ENCODE results near the gene COBL. TPM values are rescaled to one million over a fixed set of nuclear protein-coding genes. Genes with fewer than 3 reads are reported as not detected.

COBL gene
- total and polyA plus RNA-seq, 9 of the 15 experiments (the other 6 are each of a cell fraction or from before 2014, with no cell fraction given) = 0.01 to 2.4 (median 0.09) TPM; not detected in 3

DNA sequence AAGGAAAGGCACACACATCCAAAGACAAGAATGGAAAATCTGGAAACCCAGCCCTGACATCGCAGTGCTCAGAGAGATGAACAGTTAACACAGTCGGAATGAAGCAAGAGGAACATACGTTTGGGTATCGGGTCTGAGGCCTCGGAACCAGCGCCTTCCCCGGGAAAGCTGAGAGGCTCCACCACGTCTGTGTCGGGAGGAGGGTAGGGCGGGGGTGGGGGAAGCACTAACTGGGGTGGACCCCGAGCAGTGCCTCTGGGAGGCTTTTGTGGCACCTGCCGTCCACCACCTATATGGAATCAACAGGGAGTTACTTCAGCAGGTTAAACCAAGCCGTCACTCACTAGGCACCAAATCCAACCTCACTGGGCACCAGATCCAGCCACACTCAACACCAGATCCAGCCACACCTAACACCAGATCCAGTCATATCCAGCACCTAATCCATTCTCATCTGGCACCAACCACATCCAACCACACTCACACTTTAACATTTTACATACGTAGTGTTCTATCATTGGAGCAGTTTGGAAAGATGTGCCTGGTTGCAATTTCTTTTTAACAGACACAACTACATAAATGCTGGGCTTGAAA, 233.6 kb downstream of the COBL start:
- FAIRE-seq (no peak), ATAC-seq (no peak), DNase-seq (ENCODE audit: extremely low read depth in 1 of 4, low spot score in 3 of 4) (no peak)
- no peak for TF ChIP-seq TEAD1 (CRISPR knock-in tag; IDR thresholded peaks at IDR 0.05)
- no peak for TF ChIP-seq NR4A1 (CRISPR knock-in tag; IDR thresholded peaks at IDR 0.05)
- TF ChIP-seq NR4A1 (tag; IDR thresholded peaks at IDR 0.05) = no peak
- TF ChIP-seq SIRT6 (IDR thresholded peaks at IDR 0.05; ENCODE audit: low read depth, low read length) = no peak
- TF ChIP-seq TCF3 (CRISPR knock-in tag; IDR thresholded peaks at IDR 0.05) = no peak
- no peak for TF ChIP-seq EP400 (IDR thresholded peaks at IDR 0.05)
- TF ChIP-seq, protein P1, sequence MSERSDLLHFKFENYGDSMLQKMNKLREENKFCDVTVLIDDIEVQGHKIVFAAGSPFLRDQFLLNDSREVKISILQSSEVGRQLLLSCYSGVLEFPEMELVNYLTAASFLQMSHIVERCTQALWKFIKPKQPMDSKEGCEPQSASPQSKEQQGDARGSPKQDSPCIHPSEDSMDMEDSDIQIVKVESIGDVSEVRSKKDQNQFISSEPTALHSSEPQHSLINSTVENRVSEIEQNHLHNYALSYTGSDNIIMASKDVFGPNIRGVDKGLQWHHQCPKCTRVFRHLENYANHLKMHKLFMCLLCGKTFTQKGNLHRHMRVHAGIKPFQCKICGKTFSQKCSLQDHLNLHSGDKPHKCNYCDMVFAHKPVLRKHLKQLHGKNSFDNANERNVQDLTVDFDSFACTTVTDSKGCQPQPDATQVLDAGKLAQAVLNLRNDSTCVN (CRISPR knock-in tag; IDR thresholded peaks at IDR 0.05) = no peak
- TF ChIP-seq RBFOX2 (IDR thresholded peaks at IDR 0.05; ENCODE audit: low read depth, low read length) = no peak
- no peak for TF ChIP-seq ERF (CRISPR knock-in tag; IDR thresholded peaks at IDR 0.05)
- TF ChIP-seq NFIC (IDR thresholded peaks at IDR 0.05) = no peak
- TF ChIP-seq WHSC1 (IDR thresholded peaks at IDR 0.05; ENCODE audit: low read length) = no peak
- no peak for TF ChIP-seq ZNF431 (CRISPR knock-in tag; IDR thresholded peaks at IDR 0.05)
- TF ChIP-seq ELF2 (CRISPR knock-in tag; IDR thresholded peaks at IDR 0.05) = no peak
- no peak for TF ChIP-seq SNRNP70 (optimal IDR thresholded peaks at IDR 0.05; ENCODE audit: low read depth, low read length)
- TF ChIP-seq, protein P2, sequence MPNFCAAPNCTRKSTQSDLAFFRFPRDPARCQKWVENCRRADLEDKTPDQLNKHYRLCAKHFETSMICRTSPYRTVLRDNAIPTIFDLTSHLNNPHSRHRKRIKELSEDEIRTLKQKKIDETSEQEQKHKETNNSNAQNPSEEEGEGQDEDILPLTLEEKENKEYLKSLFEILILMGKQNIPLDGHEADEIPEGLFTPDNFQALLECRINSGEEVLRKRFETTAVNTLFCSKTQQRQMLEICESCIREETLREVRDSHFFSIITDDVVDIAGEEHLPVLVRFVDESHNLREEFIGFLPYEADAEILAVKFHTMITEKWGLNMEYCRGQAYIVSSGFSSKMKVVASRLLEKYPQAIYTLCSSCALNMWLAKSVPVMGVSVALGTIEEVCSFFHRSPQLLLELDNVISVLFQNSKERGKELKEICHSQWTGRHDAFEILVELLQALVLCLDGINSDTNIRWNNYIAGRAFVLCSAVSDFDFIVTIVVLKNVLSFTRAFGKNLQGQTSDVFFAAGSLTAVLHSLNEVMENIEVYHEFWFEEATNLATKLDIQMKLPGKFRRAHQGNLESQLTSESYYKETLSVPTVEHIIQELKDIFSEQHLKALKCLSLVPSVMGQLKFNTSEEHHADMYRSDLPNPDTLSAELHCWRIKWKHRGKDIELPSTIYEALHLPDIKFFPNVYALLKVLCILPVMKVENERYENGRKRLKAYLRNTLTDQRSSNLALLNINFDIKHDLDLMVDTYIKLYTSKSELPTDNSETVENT (CRISPR knock-in tag; IDR thresholded peaks at IDR 0.05) = no peak
- TF ChIP-seq POLR2H (tag; IDR thresholded peaks at IDR 0.05; ENCODE audit: low read depth) = no peak
- no peak for TF ChIP-seq MCM2 (IDR thresholded peaks at IDR 0.05; ENCODE audit: low read depth)
- TF ChIP-seq MCM3 (IDR thresholded peaks at IDR 0.05) = no peak
- TF ChIP-seq, protein P3, sequence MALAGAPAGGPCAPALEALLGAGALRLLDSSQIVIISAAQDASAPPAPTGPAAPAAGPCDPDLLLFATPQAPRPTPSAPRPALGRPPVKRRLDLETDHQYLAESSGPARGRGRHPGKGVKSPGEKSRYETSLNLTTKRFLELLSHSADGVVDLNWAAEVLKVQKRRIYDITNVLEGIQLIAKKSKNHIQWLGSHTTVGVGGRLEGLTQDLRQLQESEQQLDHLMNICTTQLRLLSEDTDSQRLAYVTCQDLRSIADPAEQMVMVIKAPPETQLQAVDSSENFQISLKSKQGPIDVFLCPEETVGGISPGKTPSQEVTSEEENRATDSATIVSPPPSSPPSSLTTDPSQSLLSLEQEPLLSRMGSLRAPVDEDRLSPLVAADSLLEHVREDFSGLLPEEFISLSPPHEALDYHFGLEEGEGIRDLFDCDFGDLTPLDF (CRISPR knock-in tag; IDR thresholded peaks at IDR 0.05) = no peak
- TF ChIP-seq ZNF316 (IDR thresholded peaks at IDR 0.05) = no peak
- 14% methylated on average over 9 of the region's 14 CpGs for WGBS (ENCODE audit: insufficient coverage, low coverage, missing lambda C conversion rate)
- Histone ChIP-seq H4K20me1 (replicated peaks; ENCODE audit: control insufficient read depth, insufficient read depth, low read length) (no peaks in the 10 kb centered on the region), H3K27ac (ENCODE audit: extremely low read depth, low read depth, low read length) (no peak overlapping the region), H3K27me3 (ENCODE audit: control insufficient read depth in 2 of 2, insufficient read depth in 2 of 2, low read length in 2 of 2) (peaks cover 11 to 47% of the 10 kb centered on the region in 2 experiments; a peak in 4 of 5 replicates), H3K9ac (ENCODE audit: insufficient read depth in 1 of 2, low read depth in 2 of 2, low read length in 2 of 2) (no peak overlapping the region), H3K79me2 (ENCODE audit: control insufficient read depth, insufficient read depth, low read length) (no peaks in the 10 kb centered on the region), H3K4me2 (ENCODE audit: insufficient read depth, low read length) (no peak overlapping the region), H3K9me3 (replicated peaks; ENCODE audit: control insufficient read depth, insufficient read depth, low read depth, low read length) (no peaks in the 10 kb centered on the region), H3K36me3 (ENCODE audit: control insufficient read depth, insufficient read depth, low read length) (no peaks in the 10 kb centered on the region), H3K9me1 (ENCODE audit: control insufficient read depth, insufficient read depth, low read length) (no peaks in the 10 kb centered on the region), H3K4me3 (no peak overlapping the region), H2AFZ (ENCODE audit: low read depth, low read length) (no peak overlapping the region), H3K4me1 (replicated peaks in 1 of 2; ENCODE audit: control insufficient read depth in 2 of 2, insufficient read depth in 2 of 2, low read length in 2 of 2) (no peaks in the 10 kb centered on the region)
- POLR2A ChIA-PET = interaction anchor here (0.8 to 1.5 kb wide), 2 partner anchors 293 to 621 kb away, joined by 3 read pairs; no protein-coding TSS in a partner anchor
- CTCF ChIA-PET (ENCODE audit: low intra/inter-chr PET ratio) = no interaction called here
- in situ Hi-C loops (cut with MboI) = no loop called here
- no TSS peak for BruUV-seq (replicated peaks)
- intact Hi-C loops (cut with micrococcal nuclease) = no loop called here
